ENCODE data around the gene SMIM26. TPM values are rescaled to one million over a fixed set of nuclear protein-coding genes. Genes with fewer than 3 reads are reported as not detected.
A peak's percentile ranks its signal among the peaks of the same experiment; 100 is the strongest.

The SMIM26 gene
- total RNA-seq, 1 experiment from 2014 or later = 56.6 TPM

GRCh38 chr20:18613553-18613952, 46.3 kb downstream of the SMIM26 start:
- no TSS peak for BruUV-seq (replicated peaks)
- no peak for DNase-seq (ENCODE audit: low spot score)
- no peaks in the 10 kb centered on the region for H3K4me1 ChIP-seq (ENCODE audit: insufficient read depth, low read length, poor library complexity, severe bottlenecking)
- ChIA-PET POLR2A (ENCODE audit: low non-redundant PET) (no interaction called here), CTCF (no interaction called here)
- no peaks in the 10 kb centered on the region for H3K27me3 ChIP-seq (replicated peaks; ENCODE audit: insufficient read depth, low read depth, low read length, poor library complexity)
- no peak overlapping the region for H3K4me3 ChIP-seq (ENCODE audit: low read depth, low read length, poor library complexity, severe bottlenecking)
- no peaks in the 10 kb centered on the region for H3K9me3 ChIP-seq (ENCODE audit: low read depth, low read length, poor library complexity, severe bottlenecking)
- intact Hi-C loops (cut with micrococcal nuclease; ENCODE audit: unreplicated experiment) = no loop called here
- TF ChIP-seq CTCF (conservative IDR thresholded peaks at IDR 0.05; ENCODE audit: low read depth, low read length) = 0 out of 2 replicates have a peak, but pooled peaks have one; percentile 13
- TF ChIP-seq EZH2 (IDR thresholded peaks at IDR 0.05; ENCODE audit: borderline replicate concordance, low read depth, low read length, poor library complexity, severe bottlenecking) = no peak
- no peaks in the 10 kb centered on the region for H3K36me3 ChIP-seq (ENCODE audit: insufficient read depth, low read length, poor library complexity, severe bottlenecking)
- H3K27ac ChIP-seq (ENCODE audit: low read depth, low read length, poor library complexity, severe bottlenecking) = no peak overlapping the region

- no peaks in the 10 kb centered on the region for H3K27me3 ChIP-seq (replicated peaks; ENCODE audit: insufficient read depth, low read depth, low read length, poor library complexity)
- DNase-seq (ENCODE audit: low spot score) = no peak
- no peaks in the 10 kb centered on the region for H3K36me3 ChIP-seq (ENCODE audit: insufficient read depth, low read length, poor library complexity, severe bottlenecking)
- ChIA-PET CTCF (interaction anchor here (1.5 kb wide), 1 partner anchor 18 kb away, joined by 4 read pairs; no protein-coding TSS in a partner anchor), POLR2A (ENCODE audit: low non-redundant PET) (no interaction called here)
- H3K4me3 ChIP-seq (ENCODE audit: low read depth, low read length, poor library complexity, severe bottlenecking) = no peak overlapping the region
- no peak for TF ChIP-seq EZH2 (IDR thresholded peaks at IDR 0.05; ENCODE audit: borderline replicate concordance, low read depth, low read length, poor library complexity, severe bottlenecking)
- no TSS peak for BruUV-seq (replicated peaks)
- intact Hi-C loops (cut with micrococcal nuclease; ENCODE audit: unreplicated experiment) = no loop called here
- H3K27ac ChIP-seq (ENCODE audit: low read depth, low read length, poor library complexity, severe bottlenecking) = no peak overlapping the region
- no peaks in the 10 kb centered on the region for H3K4me1 ChIP-seq (ENCODE audit: insufficient read depth, low read length, poor library complexity, severe bottlenecking)
- H3K9me3 ChIP-seq (ENCODE audit: low read depth, low read length, poor library complexity, severe bottlenecking) = no peaks in the 10 kb centered on the region
These were observed 47.0 kb downstream of the SMIM26 start for GRCh38 chr20:18614244-18614643.

- Histone ChIP-seq H3K27ac (ENCODE audit: low read depth, low read length, poor library complexity, severe bottlenecking) (no peak overlapping the region), H3K4me1 (ENCODE audit: insufficient read depth, low read length, poor library complexity, severe bottlenecking) (no peaks in the 10 kb centered on the region), H3K9me3 (ENCODE audit: low read depth, low read length, poor library complexity, severe bottlenecking) (no peaks in the 10 kb centered on the region), H3K4me3 (ENCODE audit: low read depth, low read length, poor library complexity, severe bottlenecking) (no peak overlapping the region), H3K27me3 (replicated peaks; ENCODE audit: insufficient read depth, low read depth, low read length, poor library complexity) (no peaks in the 10 kb centered on the region), H3K36me3 (ENCODE audit: insufficient read depth, low read length, poor library complexity, severe bottlenecking) (no peaks in the 10 kb centered on the region)
- intact Hi-C loops (cut with micrococcal nuclease; ENCODE audit: unreplicated experiment) = no loop called here
- no TSS peak for BruUV-seq (replicated peaks)
- ChIA-PET CTCF (interaction anchor here (1.5 kb wide), 1 partner anchor 17 kb away, joined by 4 read pairs; no protein-coding TSS in a partner anchor), POLR2A (ENCODE audit: low non-redundant PET) (no interaction called here)
- no peak for DNase-seq (ENCODE audit: low spot score)
- no peak for TF ChIP-seq CTCF (conservative IDR thresholded peaks at IDR 0.05; ENCODE audit: low read depth, low read length)
- TF ChIP-seq EZH2 (IDR thresholded peaks at IDR 0.05; ENCODE audit: borderline replicate concordance, low read depth, low read length, poor library complexity, severe bottlenecking) = no peak
These were observed 47.9 kb downstream of the SMIM26 start for GRCh38 chr20:18615020-18615650.

Other genes starting within 250 kb of the SMIM26 start
- 3.9 and 4.4 TPM in 2 replicates for gene DZANK1, start 100.4 kb upstream of the SMIM26 start, total RNA-seq (2021)
- 18.1 and 22.1 TPM in 2 replicates for gene POLR3F, start 100.0 kb upstream of the SMIM26 start, total RNA-seq (2021)
- 20.1 and 20.3 TPM in 2 replicates for gene RBBP9, start 70.2 kb upstream of the SMIM26 start, total RNA-seq (2021)
- gene SEC23B, start 59.5 kb upstream of the SMIM26 start, total RNA-seq (2021) = 55.6 and 55.9 TPM in 2 replicates
- 16.6 and 23.8 TPM in 2 replicates for gene DTD1, start 20.6 kb downstream of the SMIM26 start, total RNA-seq (2021)
- gene SCP2D1, start 246.4 kb downstream of the SMIM26 start, total RNA-seq (2021) = not detected in 2 replicates

Data from A673 (cell line).